Measurements from ENCODE around the gene SRGAP3. TPM values are rescaled to one million over a fixed set of nuclear protein-coding genes. Genes with fewer than 3 reads are reported as not detected.
A peak's percentile ranks its signal among the peaks of the same experiment; 100 is the strongest.

SRGAP3 gene
- total RNA-seq, 4 donors from 2014 or later: 14.7 to 58.9 (median 18.7) TPM

- intact Hi-C loops (cut with DNase I): no loop called here
- H3K36me3 ChIP-seq: no peaks in the 10 kb centered on the region
- peak; percentile 46 to 54 for DNase-seq
- H3K27me3 ChIP-seq: no peaks in the 10 kb centered on the region
- H3K9me3 ChIP-seq: no peaks in the 10 kb centered on the region
- WGBS, 2 donors: 41 to 42% methylated on average over 11 of the region's 11 CpGs
- no peak overlapping the region for H3K4me3 ChIP-seq (replicated peaks in 1 of 3)
- no peak for TF ChIP-seq POLR2A (IDR thresholded peaks at IDR 0.05)
- TF ChIP-seq CTCF (IDR thresholded peaks at IDR 0.05): no peak
- H3K4me1 ChIP-seq: peaks cover 31 to 42% of the 10 kb centered on the region in 2 donors
- H3K27ac ChIP-seq: peak overlapping the region; percentile 20 to 30 (median 25)
Measured at GRCh38 chr3:9280451-9281219, 31.2 kb upstream of the SRGAP3 start.

- H3K27ac ChIP-seq: peak overlapping the region in 2 of 3 donors; percentile 20 to 30
- H3K4me1 ChIP-seq: peaks cover 31 to 42% of the 10 kb centered on the region in 2 donors
- DNase-seq: no peak
- H3K36me3 ChIP-seq: no peaks in the 10 kb centered on the region
- intact Hi-C loops (cut with DNase I): no loop called here
- H3K27me3 ChIP-seq: no peaks in the 10 kb centered on the region
- no peak for TF ChIP-seq POLR2A (IDR thresholded peaks at IDR 0.05)
- TF ChIP-seq CTCF (IDR thresholded peaks at IDR 0.05): no peak
- H3K9me3 ChIP-seq: no peaks in the 10 kb centered on the region
- H3K4me3 ChIP-seq (replicated peaks in 1 of 3): no peak overlapping the region
- 62 to 65% methylated on average over 6 of the region's 6 CpGs for WGBS, 2 donors
Measured at GRCh38 chr3:9279966-9280365, 30.5 kb upstream of the SRGAP3 start.

DNA sequence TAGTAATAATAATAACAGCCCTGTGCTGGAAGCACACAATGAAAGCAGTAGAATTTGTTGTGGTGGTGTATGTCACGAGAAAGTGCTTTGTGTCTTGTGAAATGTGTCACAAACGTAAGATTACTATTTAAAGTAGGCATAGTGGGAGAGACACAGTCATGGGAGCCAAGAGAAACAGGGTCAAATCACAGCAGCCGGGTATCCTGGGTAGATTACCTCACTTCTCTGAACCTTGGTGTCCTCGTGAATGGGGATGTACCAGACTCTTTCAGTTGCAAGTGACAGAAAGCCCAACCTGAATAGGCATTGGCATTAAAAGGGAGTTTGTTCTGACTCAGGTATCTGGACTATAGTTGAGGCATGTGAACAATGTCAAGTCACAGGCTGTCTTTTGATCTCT, 29.1 kb upstream of the SRGAP3 start:
- intact Hi-C loops (cut with DNase I): no loop called here
- WGBS, 2 donors: 78 to 79% methylated on average over 4 of the region's 4 CpGs

DNA sequence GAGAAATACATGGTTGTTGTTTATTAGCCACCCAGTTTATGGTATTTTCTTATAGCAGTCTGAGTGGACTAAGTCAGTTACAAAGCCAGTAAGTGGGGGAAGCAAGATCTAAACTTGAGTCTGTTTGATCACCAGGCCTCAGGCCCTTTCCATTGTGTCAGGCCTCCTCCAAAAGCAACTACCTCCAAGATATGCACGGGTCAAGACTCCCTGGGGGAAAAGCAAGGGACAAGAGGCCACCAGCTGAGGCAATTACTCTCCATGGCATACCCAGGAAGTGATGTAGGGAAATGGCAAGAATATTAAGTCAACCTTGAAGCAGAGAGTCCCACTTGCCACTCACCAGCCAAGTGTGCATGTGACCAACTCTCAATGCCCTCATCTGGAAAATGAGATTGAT, 28.6 kb upstream of the SRGAP3 start:
- TF ChIP-seq POLR2A (IDR thresholded peaks at IDR 0.05) (no peak), CTCF (IDR thresholded peaks at IDR 0.05) (no peak)
- intact Hi-C loops (cut with DNase I): no loop called here
- H3K27me3 ChIP-seq: no peaks in the 10 kb centered on the region
- WGBS, 2 donors: 15 to 42% methylated on average over 1 of the region's 1 CpG
- DNase-seq: no peak
- H3K27ac ChIP-seq: no peak overlapping the region
- peaks cover 24 to 28% of the 10 kb centered on the region in 2 donors for H3K4me1 ChIP-seq
- no peaks in the 10 kb centered on the region for H3K9me3 ChIP-seq
- H3K36me3 ChIP-seq: no peaks in the 10 kb centered on the region
- no peak overlapping the region for H3K4me3 ChIP-seq (replicated peaks in 1 of 3)

More for the DNA sequence above, 29.1 kb upstream of the SRGAP3 start:
- no peak for DNase-seq
- no peaks in the 10 kb centered on the region for H3K36me3 ChIP-seq
- H3K27me3 ChIP-seq: no peaks in the 10 kb centered on the region
- no peak overlapping the region for H3K4me3 ChIP-seq (replicated peaks in 1 of 3)
- TF ChIP-seq POLR2A (IDR thresholded peaks at IDR 0.05) (no peak), CTCF (IDR thresholded peaks at IDR 0.05) (no peak)
- H3K27ac ChIP-seq: no peak overlapping the region
- no peaks in the 10 kb centered on the region for H3K9me3 ChIP-seq
- peaks cover 28 to 33% of the 10 kb centered on the region in 2 donors for H3K4me1 ChIP-seq

- DNase-seq: no peak
- Histone ChIP-seq H3K27ac (no peak overlapping the region), H3K27me3 (no peaks in the 10 kb centered on the region), H3K36me3 (no peaks in the 10 kb centered on the region), H3K9me3 (no peaks in the 10 kb centered on the region), H3K4me1 (peaks cover 17 to 19% of the 10 kb centered on the region in 2 donors), H3K4me3 (replicated peaks in 1 of 3) (no peak overlapping the region)
- intact Hi-C loops (cut with DNase I): no loop called here
- WGBS, 2 donors: 86% methylated on average over 6 of the region's 6 CpGs
- no peak for TF ChIP-seq POLR2A (IDR thresholded peaks at IDR 0.05)
- no peak for TF ChIP-seq CTCF (IDR thresholded peaks at IDR 0.05)
Measured at GRCh38 chr3:9276761-9277370, 27.4 kb upstream of the SRGAP3 start.
